Astrocyte (in vitro differentiated cells and primary cell): Measurements from ENCODE around the gene AP5Z1.

ENCODE experiments used
- EZH2 ChIP-seq: IDR thresholded peaks from 2 replicates; pipeline ENCODE4 v1.6.1; 2012; ENCODE audit warnings: mild to moderate bottlenecking, low read length, inconsistent platforms; ENCODE audit not compliant: insufficient read depth
- TF ChIP-seq, protein P1 (sequence below): IDR thresholded peaks from 2 replicates; pipeline ENCODE4 v1.5.1; 2011; ENCODE audit warnings: low read depth, mild to moderate bottlenecking, inconsistent platforms, low read length, moderate library complexity; ENCODE audit not compliant: insufficient read depth

DNA sequence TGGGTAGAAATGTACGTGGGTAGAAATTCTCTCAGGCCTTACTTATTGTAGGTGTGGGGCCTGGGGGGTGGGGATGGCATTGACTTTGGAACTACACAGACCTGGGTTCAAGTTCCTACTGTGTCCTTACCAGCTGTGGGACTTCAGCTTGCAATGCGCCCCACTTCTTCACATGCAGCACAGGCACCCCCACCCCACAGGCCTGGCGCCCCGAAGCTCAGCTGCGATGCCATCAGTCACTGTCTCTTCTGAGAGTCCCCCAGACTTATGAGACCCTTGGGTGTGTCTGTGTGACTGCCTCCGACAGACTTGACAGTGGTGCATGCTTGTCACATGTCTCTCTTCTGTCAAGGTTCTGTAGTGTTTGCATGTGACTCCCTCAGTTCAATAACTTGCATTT is 3.1 kb upstream of the AP5Z1 start:
- TF ChIP-seq, protein P1, sequence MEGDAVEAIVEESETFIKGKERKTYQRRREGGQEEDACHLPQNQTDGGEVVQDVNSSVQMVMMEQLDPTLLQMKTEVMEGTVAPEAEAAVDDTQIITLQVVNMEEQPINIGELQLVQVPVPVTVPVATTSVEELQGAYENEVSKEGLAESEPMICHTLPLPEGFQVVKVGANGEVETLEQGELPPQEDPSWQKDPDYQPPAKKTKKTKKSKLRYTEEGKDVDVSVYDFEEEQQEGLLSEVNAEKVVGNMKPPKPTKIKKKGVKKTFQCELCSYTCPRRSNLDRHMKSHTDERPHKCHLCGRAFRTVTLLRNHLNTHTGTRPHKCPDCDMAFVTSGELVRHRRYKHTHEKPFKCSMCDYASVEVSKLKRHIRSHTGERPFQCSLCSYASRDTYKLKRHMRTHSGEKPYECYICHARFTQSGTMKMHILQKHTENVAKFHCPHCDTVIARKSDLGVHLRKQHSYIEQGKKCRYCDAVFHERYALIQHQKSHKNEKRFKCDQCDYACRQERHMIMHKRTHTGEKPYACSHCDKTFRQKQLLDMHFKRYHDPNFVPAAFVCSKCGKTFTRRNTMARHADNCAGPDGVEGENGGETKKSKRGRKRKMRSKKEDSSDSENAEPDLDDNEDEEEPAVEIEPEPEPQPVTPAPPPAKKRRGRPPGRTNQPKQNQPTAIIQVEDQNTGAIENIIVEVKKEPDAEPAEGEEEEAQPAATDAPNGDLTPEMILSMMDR = no peak
- TF ChIP-seq EZH2 = no peak
